HG02642 (cell line): Measurements from ENCODE around the gene TMTC1.

Experiments used
- ATAC-seq: cut with Tn5 transposase; IDR thresholded peaks from one replicate; pipeline ENCODE4 v1.9.1; 2021; ENCODE audit warnings: mild to moderate bottlenecking; ENCODE audit not compliant: unreplicated experiment, poor library complexity

TMTC1 gene

GRCh38 chr12:29552324-29552927 is 231.3 kb downstream of the TMTC1 start:
- peak; percentile 97 for ATAC-seq

- ATAC-seq, result no peak
These were observed 231.9 kb downstream of the TMTC1 start for GRCh38 chr12:29551812-29552211.

- no peak for ATAC-seq
These were observed 235.9 kb downstream of the TMTC1 start for GRCh38 chr12:29547864-29548263.

GRCh38 chr12:29547151-29547632 is 236.6 kb downstream of the TMTC1 start:
- no peak for ATAC-seq

GRCh38 chr12:29546000-29546399 is 237.7 kb downstream of the TMTC1 start:
- no peak for ATAC-seq

- peak; percentile 77 for ATAC-seq
These were observed 238.7 kb downstream of the TMTC1 start for GRCh38 chr12:29545102-29545467.

GRCh38 chr12:29544428-29545101 is 239.2 kb downstream of the TMTC1 start:
- ATAC-seq, result peak; percentile 39

GRCh38 chr12:29543036-29543435 is 240.7 kb downstream of the TMTC1 start:
- ATAC-seq, result no peak

- no peak for ATAC-seq
These were observed 246.4 kb downstream of the TMTC1 start for GRCh38 chr12:29537298-29537697.

- ATAC-seq, result no peak
These were observed 248.8 kb downstream of the TMTC1 start for GRCh38 chr12:29534935-29535334.

GRCh38 chr12:29533815-29534489 is 249.8 kb downstream of the TMTC1 start:
- no peak for ATAC-seq

GRCh38 chr12:29531471-29531870 is 252.3 kb downstream of the TMTC1 start:
- ATAC-seq, result no peak

GRCh38 chr12:29530436-29530835 is 253.3 kb downstream of the TMTC1 start:
- ATAC-seq, result no peak

GRCh38 chr12:29528161-29528560 is 255.6 kb downstream of the TMTC1 start:
- ATAC-seq, result no peak

GRCh38 chr12:29521951-29522350 is 261.8 kb downstream of the TMTC1 start:
- no peak for ATAC-seq

- ATAC-seq, result peak; percentile 46
These were observed 264.1 kb downstream of the TMTC1 start for GRCh38 chr12:29519585-29520182.

GRCh38 chr12:29518407-29518806 is 265.3 kb downstream of the TMTC1 start:
- ATAC-seq, result no peak

GRCh38 chr12:29517264-29517663 is 266.5 kb downstream of the TMTC1 start:
- ATAC-seq, result no peak

GRCh38 chr12:29516431-29516875 is 267.3 kb downstream of the TMTC1 start:
- ATAC-seq, result no peak

- no peak for ATAC-seq
These were observed 273.1 kb downstream of the TMTC1 start for GRCh38 chr12:29510591-29511185.

GRCh38 chr12:29509503-29509902 is 274.2 kb downstream of the TMTC1 start:
- no peak for ATAC-seq
